ENCODE measurements around the gene RBM18. TPM values are rescaled to one million over a fixed set of nuclear protein-coding genes. Genes with fewer than 3 reads are reported as not detected.
A peak's percentile ranks its signal among the peaks of the same experiment; 100 is the strongest.

Gene RBM18
- total and polyA plus RNA-seq, 12 donors, result 6.0 to 47.6 (median 42.1) TPM

DNA sequence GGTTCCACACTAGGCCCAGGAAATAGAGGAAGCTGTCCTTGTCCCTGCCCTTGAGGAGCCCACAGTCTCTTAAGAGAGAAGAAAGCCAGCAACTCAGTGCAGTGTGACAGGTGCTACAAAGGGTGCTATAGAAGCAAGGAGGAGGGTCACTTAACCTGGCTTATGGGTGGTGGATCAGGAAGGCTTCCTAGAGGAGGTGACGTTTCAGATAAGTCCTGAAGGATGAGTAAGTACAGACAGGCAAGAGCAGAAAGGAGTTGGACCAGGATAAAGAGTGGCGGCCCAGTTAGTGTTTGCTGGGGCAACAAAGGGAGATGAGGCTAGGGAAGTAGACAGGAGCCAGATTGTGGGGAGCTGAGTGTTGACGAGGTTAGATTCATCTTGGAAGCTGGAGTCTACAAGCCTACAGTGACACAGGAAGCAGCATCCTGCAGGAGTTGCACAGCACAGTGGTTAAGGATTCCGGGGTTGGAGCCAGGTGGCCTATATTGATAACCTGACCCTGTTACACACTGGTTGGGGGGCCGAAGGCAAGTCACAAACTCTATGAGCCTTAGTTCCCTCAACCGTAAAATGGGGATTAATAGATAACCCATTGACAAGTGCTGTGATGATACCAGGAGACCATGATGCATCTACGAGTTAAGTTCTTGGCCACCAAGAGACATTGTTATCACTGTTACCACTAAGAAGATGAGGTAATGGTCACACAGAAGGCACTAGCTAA is 30.5 kb downstream of the RBM18 start:
- WGBS, 2 donors, result 78 to 83% methylated on average over 7 of the region's 7 CpGs
- Histone ChIP-seq H3K4me1 (peaks cover 0 to 3% (median 0%) of the 10 kb centered on the region in 9 donors), H3K36me3 (peaks cover 0 to 15% (median 6%) of the 10 kb centered on the region in 9 donors), H3K27ac (no peak overlapping the region), H3K9me3 (no peaks in the 10 kb centered on the region), H3K27me3 (peaks cover 0 to 39% (median 25%) of the 10 kb centered on the region in 7 donors), H3K4me3 (no peak overlapping the region)
- DNase-seq (no peak), ATAC-seq (peak in 1 of 8 donors; percentile 18)
- TF ChIP-seq, protein P1, sequence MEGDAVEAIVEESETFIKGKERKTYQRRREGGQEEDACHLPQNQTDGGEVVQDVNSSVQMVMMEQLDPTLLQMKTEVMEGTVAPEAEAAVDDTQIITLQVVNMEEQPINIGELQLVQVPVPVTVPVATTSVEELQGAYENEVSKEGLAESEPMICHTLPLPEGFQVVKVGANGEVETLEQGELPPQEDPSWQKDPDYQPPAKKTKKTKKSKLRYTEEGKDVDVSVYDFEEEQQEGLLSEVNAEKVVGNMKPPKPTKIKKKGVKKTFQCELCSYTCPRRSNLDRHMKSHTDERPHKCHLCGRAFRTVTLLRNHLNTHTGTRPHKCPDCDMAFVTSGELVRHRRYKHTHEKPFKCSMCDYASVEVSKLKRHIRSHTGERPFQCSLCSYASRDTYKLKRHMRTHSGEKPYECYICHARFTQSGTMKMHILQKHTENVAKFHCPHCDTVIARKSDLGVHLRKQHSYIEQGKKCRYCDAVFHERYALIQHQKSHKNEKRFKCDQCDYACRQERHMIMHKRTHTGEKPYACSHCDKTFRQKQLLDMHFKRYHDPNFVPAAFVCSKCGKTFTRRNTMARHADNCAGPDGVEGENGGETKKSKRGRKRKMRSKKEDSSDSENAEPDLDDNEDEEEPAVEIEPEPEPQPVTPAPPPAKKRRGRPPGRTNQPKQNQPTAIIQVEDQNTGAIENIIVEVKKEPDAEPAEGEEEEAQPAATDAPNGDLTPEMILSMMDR (IDR thresholded peaks at IDR 0.05), result no peak
- intact Hi-C loops (cut with DNase I), result loop anchor here in 1 of 10 donors (10.0 kb wide), 1 partner anchor 99 kb away; no protein-coding TSS in a partner anchor

DNA sequence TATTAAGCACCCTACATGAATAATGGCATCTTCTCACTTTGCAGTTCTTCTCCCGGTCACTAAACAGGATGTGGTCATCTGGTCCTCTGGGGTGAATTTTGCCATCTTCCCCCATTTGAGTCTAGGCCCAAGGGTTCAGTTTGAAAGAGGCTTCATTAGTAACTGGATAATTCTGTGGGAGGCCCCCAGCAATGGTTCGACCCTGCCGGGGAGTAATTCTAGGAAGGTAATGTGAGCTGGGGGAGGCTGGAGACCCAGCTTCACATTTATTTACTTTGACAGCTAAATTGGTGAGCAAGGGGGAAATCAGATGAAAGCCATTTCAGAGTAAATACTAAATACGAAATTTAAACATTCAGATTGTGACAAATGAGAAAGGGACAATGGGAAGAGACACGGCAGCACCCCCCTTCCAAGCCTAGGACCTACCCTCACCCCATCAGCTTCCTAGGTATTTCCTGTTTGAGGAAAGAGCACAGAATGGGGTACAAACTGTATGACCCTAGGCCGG is 31.8 kb downstream of the RBM18 start:
- intact Hi-C loops (cut with DNase I), result loop anchor here in 1 of 10 donors (10.0 kb wide), 1 partner anchor 98 kb away; no protein-coding TSS in a partner anchor
- 85% methylated on average over 6 of the region's 6 CpGs for WGBS, 2 donors
- DNase-seq (no peak), ATAC-seq (no peak)
- Histone ChIP-seq H3K27me3 (peaks cover 8 to 52% (median 36%) of the 10 kb centered on the region in 7 donors), H3K9me3 (no peaks in the 10 kb centered on the region), H3K36me3 (peaks cover 0 to 1% (median 0%) of the 10 kb centered on the region in 9 donors), H3K4me1 (peaks cover 0 to 12% (median 6%) of the 10 kb centered on the region in 9 donors), H3K4me3 (no peak overlapping the region), H3K27ac (no peak overlapping the region)
- TF ChIP-seq, protein P1 (IDR thresholded peaks at IDR 0.05), result no peak

DNA sequence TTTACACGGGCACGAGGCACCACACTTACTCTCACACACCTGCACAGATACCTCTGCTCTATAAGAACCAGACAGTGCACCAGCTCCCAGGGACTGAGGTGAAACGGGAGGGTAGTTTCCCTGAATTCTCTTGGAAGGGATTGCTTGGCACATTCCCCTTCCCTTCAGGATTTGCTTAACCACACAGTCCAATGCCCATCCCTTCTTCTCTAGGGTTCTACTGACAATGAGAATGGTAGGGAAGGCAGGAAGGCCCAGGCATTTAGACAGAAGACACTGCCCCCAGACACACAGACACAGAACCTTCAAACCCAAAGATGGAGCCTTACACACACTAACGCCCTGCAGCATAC is 35.2 kb downstream of the RBM18 start:
- intact Hi-C loops (cut with DNase I), result loop anchor here in 1 of 10 donors (10.0 kb wide), 1 partner anchor 115 kb away; no protein-coding TSS in a partner anchor
- ATAC-seq, result no peak
- DNase-seq, result no peak
- no peaks in the 10 kb centered on the region for H3K9me3 ChIP-seq
- peaks cover 4 to 33% (median 26%) of the 10 kb centered on the region in 9 donors for H3K4me1 ChIP-seq
- no peaks in the 10 kb centered on the region for H3K36me3 ChIP-seq
- H3K27ac ChIP-seq, result no peak overlapping the region
- 39 to 49% methylated on average over 4 of the region's 4 CpGs for WGBS, 2 donors
- H3K4me3 ChIP-seq, result no peak overlapping the region
- peaks cover 16 to 86% (median 70%) of the 10 kb centered on the region in 7 donors for H3K27me3 ChIP-seq
- TF ChIP-seq, protein P1 (IDR thresholded peaks at IDR 0.05), result no peak

DNA sequence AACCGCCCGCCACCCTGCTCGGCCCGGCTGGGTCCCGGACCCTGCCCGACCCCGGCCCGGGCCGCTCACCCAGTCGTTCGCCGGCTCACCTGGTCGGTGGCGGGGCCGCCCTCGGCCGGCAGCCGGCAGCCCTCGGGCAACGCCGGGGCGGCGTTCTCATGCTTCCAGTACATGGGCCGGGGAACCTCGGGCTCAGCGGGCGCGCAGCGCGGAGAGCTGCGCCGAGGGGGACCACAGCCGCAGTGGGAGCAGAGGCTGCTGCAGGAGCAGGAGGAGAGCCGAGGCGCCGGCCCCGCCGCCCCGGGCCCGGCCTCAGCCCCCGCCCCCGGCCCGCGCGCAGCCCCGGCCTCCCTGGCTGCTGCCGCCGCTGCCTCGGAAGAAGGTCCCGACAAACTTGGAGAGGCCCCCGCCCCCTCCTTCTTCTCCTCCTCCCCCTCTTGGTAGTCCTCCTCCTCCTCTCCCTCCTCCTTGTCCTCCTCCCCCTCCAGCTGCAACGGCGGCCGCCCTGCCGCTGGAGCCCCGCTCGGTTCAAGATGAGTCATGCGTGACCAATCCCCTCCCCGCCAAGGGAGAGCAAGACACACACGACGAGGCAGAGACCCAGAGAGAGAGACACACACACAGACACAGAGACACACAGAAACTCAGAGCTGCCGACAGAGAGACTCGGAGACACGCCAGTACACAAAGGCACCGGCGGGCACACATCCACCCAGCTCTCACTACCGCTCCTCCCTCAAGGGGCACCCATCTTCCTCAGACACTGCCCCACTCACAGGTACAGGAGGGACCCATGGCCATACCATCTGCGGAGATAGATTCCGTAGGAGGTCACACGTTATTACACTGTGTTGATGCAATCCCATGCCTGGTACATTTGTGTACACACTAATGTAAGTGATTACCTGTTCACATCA is 35.8 kb downstream of the RBM18 start, which contains the start of gene LHX6:
LHX6 (minus strand) TSS at position 390 of the 917 bp plus-strand sequence; CDS start at position 173, 217 bp downstream.
- peak within 1 kb of the TSS in 8 of 10 donors; percentile 19 to 70 (median 48) for H3K27ac ChIP-seq
- WGBS, 2 donors, result 3 to 4% methylated on average over 60 to 70 of the region's 70 CpGs
- peaks cover 16 to 92% (median 75%) of the 10 kb centered on the region in 7 donors for H3K27me3 ChIP-seq
- peak within 1 kb of the TSS; percentile 38 to 62 (median 52) for H3K4me3 ChIP-seq
- H3K36me3 ChIP-seq, result no peaks in the 10 kb centered on the region
- H3K9me3 ChIP-seq, result no peaks in the 10 kb centered on the region
- intact Hi-C loops (cut with DNase I), result loop anchor here in 1 of 10 donors (10.0 kb wide), 1 partner anchor 116 kb away; no protein-coding TSS in a partner anchor
- DNase-seq (no peak), ATAC-seq (peak in 4 of 8 donors; percentile 12 to 58 (median 42))
- peaks cover 4 to 33% (median 26%) of the 10 kb centered on the region in 9 donors for H3K4me1 ChIP-seq
- TF ChIP-seq, protein P1 (IDR thresholded peaks at IDR 0.05), result no peak

All from heart right ventricle (tissue), 16 donors.